Lung microvascular endothelial cell (primary cell): Measurements from ENCODE around the gene SDHB. TPM values are rescaled to one million over a fixed set of nuclear protein-coding genes. Genes with fewer than 3 reads are reported as not detected.
A peak's percentile ranks its signal among the peaks of the same experiment; 100 is the strongest.

ENCODE experiments used
- DNase-seq, 2 donors: peaks; one replicate each; pipeline versions ENCODE4 v3.0.0 to v3.0.0-alpha.2; 2010; ENCODE audit warnings: low read depth in 2 of 2
- total RNA-seq: library from RNA; depleted of rRNA; stranded (reverse); fragments of >200 nt; gene quantifications from 2 replicates; pipeline ENCODE4 v1.2.1, GENCODE V29; 2014

Gene SDHB
- total RNA-seq = 139 and 146 TPM in 2 replicates

DNA sequence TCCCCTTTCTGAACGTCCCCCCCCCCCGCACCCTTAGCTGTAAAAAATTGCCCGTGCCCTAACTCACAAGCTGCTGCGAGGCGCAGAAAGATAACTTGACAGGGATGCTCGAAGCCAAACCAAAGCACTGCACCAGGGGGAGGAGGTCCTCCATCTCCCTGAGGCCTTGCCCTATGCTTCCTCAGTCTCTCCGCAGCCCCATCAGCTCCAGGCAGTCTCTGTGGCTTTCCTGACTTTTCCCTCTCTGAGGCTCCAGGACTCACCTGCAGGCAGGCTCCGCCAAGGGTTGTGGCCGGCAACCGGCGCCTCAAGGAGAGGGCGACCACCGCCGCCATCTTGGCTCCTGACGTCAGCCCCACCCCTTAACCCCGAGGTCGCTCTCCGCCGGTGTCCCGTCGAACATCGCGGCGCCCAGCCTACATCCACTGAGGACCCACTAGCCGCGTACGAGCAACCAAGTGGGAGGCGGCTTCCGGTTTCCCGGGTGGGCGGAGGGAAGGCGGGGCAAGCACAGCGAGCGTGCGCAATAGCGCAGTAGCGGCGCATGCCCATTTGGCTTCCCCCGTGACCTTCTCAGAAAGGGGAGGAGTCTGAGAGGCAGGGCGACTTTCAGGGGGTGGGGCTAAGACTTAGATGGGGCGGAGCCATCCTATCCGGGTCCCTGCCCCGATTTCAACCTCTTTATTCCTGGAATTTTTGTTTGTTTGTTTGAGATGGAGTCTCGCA is at the start of gene SDHB:
SDHB (minus strand) TSS at position 348 of the 726 bp plus-strand sequence; CDS start at position 335, 13 bp downstream.
- peak; percentile 99 for DNase-seq

DNA sequence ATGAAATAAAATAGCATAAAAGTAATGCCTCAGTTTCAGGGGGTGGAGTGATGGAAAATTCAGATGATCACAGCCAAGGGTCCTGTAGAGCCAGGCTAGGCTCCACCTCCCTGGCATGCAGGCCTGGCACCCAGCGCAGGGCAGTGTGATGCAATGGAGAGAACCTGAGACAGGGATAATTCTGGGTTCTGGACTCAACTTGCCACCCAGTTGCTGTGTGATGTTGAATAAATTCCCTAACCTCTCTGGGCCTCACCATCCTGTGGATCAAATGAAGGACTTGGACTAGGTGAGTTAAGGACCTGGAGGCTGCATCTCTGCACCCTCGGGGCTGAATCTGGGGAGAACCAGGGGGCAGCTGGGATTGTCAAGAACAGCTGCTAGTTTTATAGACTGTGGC is 48.4 kb upstream of the SDHB start:
- no peak for DNase-seq

DNA sequence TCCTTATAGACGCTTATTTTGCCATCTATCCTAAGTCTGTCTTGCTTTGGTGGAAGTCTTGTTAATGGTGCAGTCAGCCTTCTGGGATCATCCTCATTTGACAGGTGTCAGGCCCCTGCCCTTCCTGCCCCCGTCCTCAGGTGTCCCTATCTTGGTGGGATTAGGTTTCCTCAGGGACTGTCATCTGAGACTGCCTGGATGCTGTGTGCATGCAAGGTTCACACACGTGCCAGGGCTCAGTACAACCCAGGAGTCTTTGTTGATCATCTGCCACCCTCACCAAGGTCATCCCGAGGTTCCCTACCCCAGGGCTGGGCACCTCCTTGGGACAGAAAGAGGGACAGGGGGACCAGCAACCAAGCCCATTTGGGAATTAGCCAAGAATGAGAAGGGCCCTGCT is 47.4 kb upstream of the SDHB start:
- DNase-seq = no peak

DNA sequence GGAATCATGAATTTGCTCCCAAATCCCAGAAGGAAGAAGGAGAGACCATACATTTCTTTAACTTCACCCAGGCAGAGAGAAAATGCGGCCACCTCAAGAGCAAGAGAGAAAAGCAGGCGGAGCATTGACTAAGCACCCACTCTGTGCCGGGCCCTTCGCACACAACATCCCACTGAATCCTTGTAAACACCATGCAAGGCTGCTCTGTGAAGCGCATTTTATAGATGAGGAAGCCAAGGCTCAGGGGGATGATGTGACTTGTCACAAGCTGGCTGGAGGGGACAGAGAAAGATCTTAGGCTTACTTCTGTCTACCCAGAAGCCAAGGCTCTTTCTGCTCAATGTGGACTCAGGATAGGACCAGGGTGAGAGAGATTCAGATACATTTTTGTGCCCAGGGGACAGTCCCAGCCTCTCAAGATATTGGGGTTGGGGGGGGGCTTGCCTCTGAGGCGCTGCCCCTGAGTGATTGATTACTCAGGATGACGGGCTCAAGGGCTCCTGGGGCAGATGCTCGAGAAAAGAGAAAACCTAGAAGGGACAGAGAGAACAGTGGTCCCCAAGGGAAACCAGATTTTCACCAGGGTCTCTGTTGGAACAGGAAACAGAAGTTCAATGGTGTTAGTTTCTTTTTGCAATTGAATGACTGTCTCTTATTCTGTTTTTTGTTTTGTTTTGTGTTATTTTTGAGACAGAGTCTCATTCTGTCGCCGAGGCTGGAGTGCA is 45.9 kb upstream of the SDHB start:
- DNase-seq = no peak

DNA sequence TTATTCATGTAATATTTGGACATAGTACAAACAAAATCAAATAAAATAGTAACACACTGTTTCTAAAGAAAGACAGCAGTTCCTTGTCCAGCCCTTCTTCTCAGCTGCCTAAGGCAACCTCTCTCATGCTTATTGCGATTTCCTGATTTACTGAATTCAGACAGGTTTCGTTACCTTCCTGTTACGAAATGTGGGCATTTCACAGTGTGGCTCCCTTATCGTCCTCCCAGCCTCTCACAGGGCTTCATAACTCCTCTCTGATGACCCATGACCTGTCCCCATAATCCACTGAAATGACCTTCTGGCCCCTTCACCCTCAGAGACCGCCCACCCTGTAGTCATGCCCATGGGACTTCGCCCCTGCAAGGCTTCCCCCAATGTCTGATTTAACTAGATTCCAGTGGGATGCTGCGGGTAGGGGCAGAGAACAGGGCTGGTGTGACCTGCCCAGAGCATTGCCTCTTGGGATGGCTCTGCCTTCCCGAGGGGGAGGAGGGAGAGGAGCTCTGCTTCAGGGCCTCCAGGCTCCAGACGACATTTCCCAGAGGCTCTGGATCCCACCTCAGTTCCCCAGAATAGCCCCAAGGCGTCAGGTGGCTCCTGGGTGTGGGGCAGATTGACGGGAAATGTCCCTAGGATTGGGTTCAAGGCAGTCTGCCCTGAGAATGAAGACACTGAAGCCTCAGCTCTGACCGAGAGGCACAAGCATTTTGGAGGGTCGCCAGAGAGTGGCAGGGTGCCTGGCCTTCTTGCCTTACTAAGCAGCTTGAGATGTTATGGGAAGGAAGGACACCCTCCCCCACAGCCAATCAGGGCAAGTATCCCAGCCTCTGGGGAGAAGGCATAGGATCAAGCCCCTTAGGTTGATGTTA is 44.9 kb upstream of the SDHB start:
- no peak for DNase-seq

DNA sequence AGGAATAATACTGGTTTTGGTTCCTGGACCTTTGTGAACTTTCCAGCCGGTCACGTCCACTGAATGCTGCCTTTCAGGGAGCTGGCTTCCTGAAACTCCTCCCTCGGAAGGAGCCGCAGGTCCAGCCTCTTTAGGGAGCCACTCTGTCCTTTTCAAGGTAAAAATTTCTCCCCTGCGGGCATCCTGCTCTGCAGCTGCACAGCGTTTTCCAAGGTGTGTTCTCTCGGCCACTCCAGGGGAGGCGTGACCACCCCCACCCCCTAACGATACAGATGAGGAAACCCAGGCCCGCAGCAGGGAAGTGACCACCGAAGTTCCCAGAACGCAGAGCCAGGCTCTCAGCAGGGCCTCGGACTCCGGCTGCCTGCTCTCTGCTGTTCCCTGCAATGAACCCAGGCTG is 44.0 kb upstream of the SDHB start:
- no peak for DNase-seq

DNA sequence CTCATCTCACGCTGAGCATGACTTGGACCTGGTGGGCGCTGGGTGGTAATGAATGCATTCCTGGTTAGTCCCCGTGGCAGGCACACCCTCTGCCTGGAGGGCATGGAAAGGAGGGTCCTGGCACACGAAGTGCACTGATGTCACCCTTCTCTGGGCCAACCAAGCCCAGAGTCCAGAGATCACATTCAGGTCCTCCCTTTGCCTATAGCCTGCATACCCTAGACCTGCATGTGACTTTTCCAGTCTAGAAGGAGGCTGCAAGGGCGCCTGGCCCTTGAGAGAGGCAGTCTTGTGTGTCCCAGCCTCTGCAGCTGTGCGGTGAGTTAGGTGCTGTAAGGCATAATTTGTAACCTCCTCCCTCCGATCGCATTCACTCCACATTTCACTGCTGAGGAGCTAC is 43.3 kb upstream of the SDHB start:
- DNase-seq = no peak

DNA sequence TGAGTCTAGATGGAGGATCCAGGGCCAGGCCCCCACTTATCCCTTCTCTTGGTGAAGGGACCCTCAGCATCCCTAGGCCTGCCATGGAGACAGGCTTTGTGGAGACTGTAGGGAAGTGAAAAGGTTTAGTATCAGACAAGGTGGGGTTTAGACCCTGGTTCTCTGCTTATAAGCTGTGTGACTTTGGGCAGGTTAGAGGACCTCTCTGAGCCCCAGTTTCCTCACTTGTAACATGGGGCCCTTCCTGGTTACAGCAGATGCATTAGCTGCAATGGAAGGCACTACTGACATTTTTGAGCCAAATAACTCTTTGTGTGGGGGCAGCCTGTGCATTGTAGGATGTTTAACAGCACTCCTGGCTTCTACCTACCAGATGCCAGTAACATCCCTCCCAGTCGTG is 42.8 kb upstream of the SDHB start:
- no peak for DNase-seq

DNA sequence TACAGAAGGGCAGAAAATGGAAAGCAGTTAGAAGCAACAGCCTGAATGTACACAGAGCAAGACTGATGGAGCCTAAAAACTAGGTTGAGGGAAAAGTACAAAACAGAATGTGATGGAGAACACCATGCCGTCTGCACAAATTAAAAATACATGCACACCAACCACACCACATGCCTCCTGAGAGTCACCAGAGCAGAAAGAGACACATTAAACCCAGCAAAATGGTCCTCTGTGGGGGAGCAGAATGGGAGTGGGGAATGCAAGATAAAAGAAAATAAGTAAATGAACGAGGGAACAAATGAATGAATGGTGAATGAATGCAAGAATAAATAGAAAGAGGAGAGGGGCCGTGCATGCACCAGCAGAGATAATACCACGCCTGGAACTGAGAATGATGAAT is 41.3 kb upstream of the SDHB start:
- no peak for DNase-seq

DNA sequence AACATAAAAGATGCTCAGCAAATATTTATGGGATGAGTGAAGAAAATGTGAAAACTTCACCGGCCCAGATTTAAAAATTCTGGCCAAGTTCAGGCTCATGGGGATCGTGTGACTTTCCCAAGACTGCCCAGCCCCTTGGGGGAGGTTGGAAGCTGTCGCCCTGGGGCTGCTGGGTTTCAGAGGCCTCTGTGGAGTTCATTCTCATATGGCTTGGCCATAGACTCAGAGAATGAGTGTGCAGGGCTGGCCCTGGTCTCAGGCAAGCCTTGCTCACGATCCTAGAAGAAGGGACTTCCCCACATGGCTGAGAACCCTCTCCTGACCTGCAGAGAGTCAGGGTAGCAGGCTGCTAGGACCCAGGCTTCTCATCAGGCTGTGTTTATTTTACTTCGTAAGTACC is 40.8 kb upstream of the SDHB start:
- DNase-seq = no peak

DNA sequence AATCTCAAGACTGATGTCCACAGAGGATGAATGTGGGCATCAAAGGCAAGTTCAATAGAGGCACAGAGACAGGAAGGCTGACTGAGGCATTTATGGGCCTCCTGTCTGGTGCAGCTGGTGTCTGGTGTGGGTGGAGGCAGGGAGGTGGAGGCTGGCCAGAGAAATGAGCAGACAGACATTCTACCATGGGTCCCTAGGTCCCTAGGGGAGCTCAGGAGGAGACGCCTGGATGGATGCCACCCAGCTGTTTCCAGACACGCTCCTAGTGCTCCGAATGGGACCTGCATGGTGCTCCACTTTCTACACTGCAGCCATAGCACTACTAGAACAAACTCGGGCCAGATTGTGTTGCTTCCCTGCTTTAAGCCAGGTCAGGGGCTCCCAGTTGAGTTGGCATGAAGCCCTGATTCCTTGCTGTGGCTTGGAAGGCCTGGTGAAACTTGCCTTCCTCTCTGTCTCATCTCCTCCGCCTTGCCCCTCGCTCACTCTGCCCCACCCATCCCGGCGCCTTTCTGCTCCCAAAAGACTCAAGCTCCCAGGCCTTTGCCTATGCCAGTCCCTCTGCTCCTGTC is 40.1 kb upstream of the SDHB start:
- DNase-seq = no peak

DNA sequence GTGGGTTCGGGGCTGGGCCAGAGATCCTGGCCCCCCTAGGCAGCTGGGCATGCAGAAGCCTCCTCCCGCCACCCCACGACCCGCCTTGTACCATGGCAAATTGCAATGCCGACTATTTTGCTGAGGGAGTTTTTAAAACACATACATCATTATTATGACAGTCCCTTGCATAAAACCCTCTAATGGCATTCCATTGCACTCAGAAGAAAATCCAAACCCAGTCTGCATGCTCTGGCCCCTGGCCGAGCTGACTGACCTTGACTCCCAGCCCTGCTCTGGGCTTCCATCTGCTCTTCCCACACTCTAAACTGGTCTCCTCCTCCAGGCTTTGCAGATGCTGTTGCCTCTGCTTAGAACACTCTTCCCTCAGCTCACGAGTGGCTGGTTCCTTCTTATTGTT is 37.4 kb upstream of the SDHB start:
- DNase-seq = no peak

DNA sequence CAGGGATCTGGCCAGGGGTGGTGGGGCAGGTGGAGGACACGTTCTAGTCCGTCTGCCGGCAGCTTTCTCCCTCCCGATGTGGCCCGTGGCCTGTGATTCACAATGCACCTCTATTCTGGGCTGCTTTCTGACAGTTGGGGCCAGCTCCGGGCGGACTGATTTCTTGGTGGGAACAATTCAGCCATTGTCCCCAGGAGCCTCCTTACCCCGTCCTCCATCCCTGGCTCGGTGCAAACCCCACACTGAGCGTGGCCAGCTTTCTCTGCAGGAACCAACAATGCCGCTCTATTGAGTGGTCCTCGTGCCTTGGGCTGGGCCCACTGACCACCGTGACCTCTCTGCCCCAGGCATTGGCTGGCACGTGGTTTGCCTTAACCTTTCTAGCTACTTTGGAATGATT is 35.7 kb upstream of the SDHB start:
- DNase-seq = no peak

DNA sequence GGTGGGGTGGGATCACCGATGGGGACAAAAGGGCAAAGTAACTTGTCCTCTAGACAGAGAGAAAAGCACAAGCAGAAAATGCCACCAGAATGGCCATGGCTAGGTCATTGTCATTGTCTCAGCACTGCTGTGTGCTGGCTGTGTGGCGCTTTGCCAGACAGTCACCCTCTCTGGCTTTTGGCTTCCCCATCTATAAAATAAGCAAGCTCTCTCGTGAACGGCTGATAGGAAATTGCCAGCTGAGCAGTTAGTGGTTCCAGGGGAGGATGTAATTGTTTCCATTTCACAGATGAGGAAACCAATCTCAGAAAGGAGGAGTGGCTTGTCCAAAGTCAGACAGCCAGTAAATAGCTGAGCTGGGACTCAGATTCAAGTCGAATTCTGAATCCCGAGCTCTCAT is 32.9 kb upstream of the SDHB start:
- DNase-seq = peak in 1 of 2 donors; percentile 40

DNA sequence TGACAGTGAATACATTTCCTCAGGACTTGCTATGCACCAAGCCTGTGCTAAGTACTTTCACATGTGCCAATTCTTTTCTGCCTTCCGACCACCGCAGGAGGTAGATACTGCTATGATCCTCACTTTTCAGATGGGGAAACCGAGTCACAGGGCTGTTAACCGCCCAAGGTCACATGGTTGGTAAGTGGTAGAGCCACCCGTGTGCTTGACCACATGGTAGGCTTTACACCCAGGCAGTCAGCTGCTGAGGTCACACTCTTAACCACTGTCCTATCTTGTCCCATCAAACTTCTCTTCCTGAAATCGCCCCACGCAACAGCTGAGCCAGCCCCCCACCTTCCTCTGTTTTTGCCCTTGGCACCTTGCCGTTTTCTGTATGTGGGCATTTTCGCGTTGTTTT is 31.0 kb upstream of the SDHB start:
- DNase-seq = no peak

DNA sequence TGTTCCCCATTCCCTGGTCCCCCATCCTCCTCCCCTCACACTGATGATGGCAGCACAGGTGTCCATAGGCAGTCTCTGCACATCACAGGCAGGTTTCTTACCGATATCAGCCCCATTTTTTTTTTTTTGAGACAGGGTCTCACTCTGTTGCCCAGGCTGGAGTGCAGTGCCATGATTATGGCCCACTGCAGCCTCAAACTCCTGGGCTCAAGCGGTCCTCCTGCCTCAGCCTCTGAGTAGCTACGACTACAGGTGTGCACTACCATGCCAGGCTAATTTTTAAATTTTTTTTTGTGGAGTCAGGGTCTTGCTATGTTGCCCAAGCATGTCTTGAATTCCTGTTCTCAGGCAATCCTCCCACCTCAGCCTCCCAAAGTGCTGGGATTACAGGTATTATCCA is 28.9 kb upstream of the SDHB start:
- no peak for DNase-seq

DNA sequence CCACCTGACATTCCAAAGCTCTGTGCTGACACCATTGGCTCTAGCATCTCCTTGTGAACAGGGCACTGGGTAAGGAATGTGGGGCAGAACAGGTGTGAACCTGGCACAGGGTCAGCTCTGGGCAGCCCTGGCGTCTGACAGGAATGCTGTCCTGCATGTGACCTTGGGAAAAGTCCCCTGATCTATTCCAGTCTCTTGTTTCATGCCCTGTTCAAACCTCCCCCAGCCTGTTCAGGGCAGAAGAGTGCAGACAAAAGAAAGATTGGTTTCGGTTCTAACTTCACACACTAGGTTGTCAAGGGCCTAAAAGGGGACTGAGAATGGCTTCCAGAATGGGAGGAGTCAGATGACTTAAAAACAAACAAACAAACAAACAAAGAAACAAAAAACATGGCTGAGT is 27.6 kb upstream of the SDHB start:
- DNase-seq = no peak

DNA sequence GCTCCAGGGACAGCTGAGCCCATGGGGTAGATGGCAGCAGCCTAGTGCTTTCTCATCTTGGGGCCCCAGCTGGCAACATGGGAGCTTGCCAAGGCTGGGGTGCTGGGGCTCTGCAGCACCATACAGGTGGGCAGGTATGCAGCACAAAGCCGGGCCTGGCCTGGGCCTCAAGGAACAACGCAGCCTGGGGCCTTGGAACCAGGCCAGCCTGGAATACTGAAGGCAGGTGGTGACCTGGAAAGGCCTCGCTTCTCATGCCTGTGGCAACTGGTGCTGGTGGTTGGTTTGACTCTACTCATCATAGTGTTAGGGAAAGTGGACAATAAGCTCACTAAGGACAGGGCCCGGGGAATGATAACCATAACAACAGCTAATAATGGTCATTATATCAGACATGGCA is 27.0 kb upstream of the SDHB start:
- DNase-seq = no peak

DNA sequence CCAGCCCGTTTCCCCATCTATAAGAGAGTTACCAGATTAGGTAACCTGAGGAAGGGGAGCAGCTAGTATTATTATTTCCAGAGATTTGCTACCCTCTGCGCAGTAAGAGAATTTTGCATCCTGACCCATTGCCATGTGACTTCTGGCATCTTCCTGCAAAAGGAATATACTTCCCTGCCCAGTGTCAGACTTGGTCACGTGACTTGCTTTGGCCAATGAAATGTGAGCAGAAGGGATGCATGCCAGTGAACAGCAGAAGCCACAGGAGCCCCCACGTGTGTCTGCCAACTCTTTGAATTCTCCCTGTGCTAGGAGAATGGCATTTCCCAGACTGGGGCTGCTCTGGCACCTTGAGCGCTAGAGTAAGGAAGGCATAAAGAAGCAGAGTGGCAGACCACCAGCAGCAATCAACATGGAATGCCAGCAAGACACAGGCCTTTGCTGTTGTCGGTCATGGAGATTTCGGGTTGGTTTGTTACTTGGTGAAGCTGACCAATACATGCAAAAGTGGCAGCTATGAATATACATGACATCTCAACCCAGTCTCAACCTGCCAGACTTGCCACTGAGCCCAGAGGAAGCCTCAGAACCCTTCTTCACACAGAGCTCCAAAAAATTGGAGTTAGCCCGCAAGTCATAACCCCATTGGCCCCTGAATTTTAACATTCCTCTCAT is 26.4 kb upstream of the SDHB start:
- DNase-seq = no peak

DNA sequence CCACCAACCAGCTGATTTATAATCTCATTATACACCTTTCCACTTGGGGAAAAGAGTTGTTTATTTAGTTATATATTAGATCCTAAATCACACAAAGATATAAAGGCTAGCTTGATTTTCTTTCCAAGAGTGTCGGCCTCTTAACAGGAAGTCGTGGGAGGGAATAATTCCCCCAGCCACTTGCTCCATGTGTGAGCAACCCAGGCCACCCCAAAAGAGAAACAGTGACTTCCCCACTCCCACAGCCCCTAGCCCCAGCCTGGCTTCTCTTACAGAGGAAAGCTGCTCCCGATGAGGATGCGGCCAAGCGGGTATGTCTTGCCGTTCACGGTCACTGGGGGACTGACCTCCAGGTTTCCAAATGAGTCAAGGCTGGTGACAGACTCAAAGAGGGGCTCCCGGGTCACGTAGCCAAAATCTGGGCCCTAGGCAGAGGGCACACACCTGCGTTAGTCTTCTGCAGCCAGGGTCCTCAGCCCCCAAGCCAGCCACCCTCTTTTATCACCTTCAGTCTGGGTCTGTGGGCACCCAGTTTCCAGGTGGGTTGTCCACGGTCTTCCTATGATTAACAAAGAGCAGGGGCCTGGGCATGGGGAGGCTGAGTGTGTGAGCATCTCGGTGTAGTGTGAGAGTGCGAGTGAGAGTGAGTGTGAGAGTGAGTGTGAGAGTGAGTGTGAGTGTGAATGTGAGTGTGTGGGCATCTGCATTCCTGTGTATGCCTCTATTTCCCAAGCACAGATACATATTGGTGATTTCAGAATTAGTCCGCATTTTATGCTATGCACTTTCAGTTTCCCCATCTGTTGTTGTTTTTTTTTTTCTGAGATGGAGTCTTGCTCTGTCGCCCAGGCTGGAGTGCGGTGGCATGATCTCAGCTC is 25.4 kb upstream of the SDHB start:
- DNase-seq = no peak
